Activated naive CD4-positive, alpha-beta T cell treated with anti-CD3 and anti-CD28 coated beads, Interleukin-2, amount 10 ng/mL, durations not matched to agents 7 days and 5 days (primary cell): ENCODE data around the gene DCAF12L2.
"Not testable (repeated sequence)": the region's sequence is repeated elsewhere in the genome, so short reads cannot be mapped to it uniquely, and the experiment has no call there.

ENCODE experiments used
- CTCF ChIA-PET: fragments of 350-600 bp; sonication (Branson Sonifier 250); formaldehyde crosslinking; loops from one replicate; lab custom pipeline; 2021; ENCODE audit warnings: antibody characterized with exemption; lab: Charles Lee
- DNase-seq: peaks from one replicate; pipeline ENCODE4 v3.0.0-alpha.2; 2020
- H3K27ac Mint-ChIP-seq: one replicate; pipeline ENCODE4 v1.8.0; 2021; ENCODE audit warnings: mild to moderate bottlenecking, moderate library complexity, mixed read lengths
- H3K27me3 Mint-ChIP-seq: one replicate; pipeline ENCODE4 v1.8.0; 2021; ENCODE audit warnings: mild to moderate bottlenecking, mixed read lengths
- H3K36me3 Mint-ChIP-seq: one replicate; pipeline ENCODE4 v1.8.0; 2021; ENCODE audit warnings: mixed read lengths
- H3K4me1 Mint-ChIP-seq: one replicate; pipeline ENCODE4 v1.8.0; 2021; ENCODE audit warnings: mixed read lengths
- H3K4me3 Mint-ChIP-seq: one replicate; pipeline ENCODE4 v1.8.0; 2021; ENCODE audit warnings: mild to moderate bottlenecking, moderate library complexity, mixed read lengths
- H3K9me3 Mint-ChIP-seq: one replicate; pipeline ENCODE4 v1.8.0; 2021; ENCODE audit warnings: mixed read lengths

The DCAF12L2 gene

GRCh38 chrX:126165721-126166461 lies at the start of gene DCAF12L2:
Gene DCAF12L2, minus strand, starts transcription at chrX:126166289. Its CDS starts 365 bp downstream, at chrX:126165924.
- CTCF ChIA-PET = no interaction called here
- H3K4me3 Mint-ChIP-seq = no peak within 1 kb of the TSS

GRCh38 chrX:126190888-126191287 lies 24.8 kb upstream of the DCAF12L2 start:
- H3K4me3 Mint-ChIP-seq, DNase-seq, H3K9me3 Mint-ChIP-seq, H3K27ac Mint-ChIP-seq, H3K4me1 Mint-ChIP-seq, H3K27me3 Mint-ChIP-seq, CTCF ChIA-PET, H3K36me3 Mint-ChIP-seq: not testable (repeated sequence)

More at GRCh38 chrX:126165721-126166461, at the start of gene DCAF12L2:
- DNase-seq = no peak
- Mint-ChIP-seq H3K27me3 (peaks cover 32% of the 10 kb centered on the region), H3K27ac (no peak within 1 kb of the TSS), H3K36me3 (no peaks in the 10 kb centered on the region), H3K4me1 (no peaks in the 10 kb centered on the region), H3K9me3 (no peaks in the 10 kb centered on the region)

GRCh38 chrX:126177133-126177840 lies 11.2 kb upstream of the DCAF12L2 start:
- CTCF ChIA-PET = no interaction called here
- H3K27me3 Mint-ChIP-seq = no peaks in the 10 kb centered on the region
- no peak overlapping the region for H3K27ac Mint-ChIP-seq
- H3K4me1 Mint-ChIP-seq = no peaks in the 10 kb centered on the region
- H3K4me3 Mint-ChIP-seq = no peak overlapping the region
- no peak for DNase-seq
- no peaks in the 10 kb centered on the region for H3K36me3 Mint-ChIP-seq
- no peaks in the 10 kb centered on the region for H3K9me3 Mint-ChIP-seq

GRCh38 chrX:126170720-126171119 lies 4.6 kb upstream of the DCAF12L2 start:
- Mint-ChIP-seq H3K36me3 (no peaks in the 10 kb centered on the region), H3K27me3 (peaks cover 18% of the 10 kb centered on the region), H3K27ac (no peak overlapping the region), H3K4me1 (no peaks in the 10 kb centered on the region), H3K9me3 (no peaks in the 10 kb centered on the region), H3K4me3 (no peak overlapping the region)
- DNase-seq = no peak
- CTCF ChIA-PET = no interaction called here

GRCh38 chrX:126167560-126167959 lies 1.5 kb upstream of the DCAF12L2 start:
- Mint-ChIP-seq H3K36me3 (no peaks in the 10 kb centered on the region), H3K27ac (no peak overlapping the region), H3K4me1 (no peaks in the 10 kb centered on the region), H3K4me3 (no peak overlapping the region), H3K27me3 (peaks cover 32% of the 10 kb centered on the region), H3K9me3 (no peaks in the 10 kb centered on the region)
- no peak for DNase-seq
- CTCF ChIA-PET = no interaction called here

GRCh38 chrX:126165401-126165720 lies 728 bp downstream of the DCAF12L2 start:
- no peaks in the 10 kb centered on the region for H3K9me3 Mint-ChIP-seq
- no peak overlapping the region for H3K4me3 Mint-ChIP-seq
- H3K27me3 Mint-ChIP-seq = peaks cover 32% of the 10 kb centered on the region
- H3K36me3 Mint-ChIP-seq = no peaks in the 10 kb centered on the region
- CTCF ChIA-PET = no interaction called here
- DNase-seq = no peak
- H3K27ac Mint-ChIP-seq = no peak overlapping the region
- H3K4me1 Mint-ChIP-seq = no peaks in the 10 kb centered on the region

GRCh38 chrX:126164689-126165400 lies 1.2 kb downstream of the DCAF12L2 start:
- H3K4me1 Mint-ChIP-seq = no peaks in the 10 kb centered on the region
- CTCF ChIA-PET = no interaction called here
- H3K27me3 Mint-ChIP-seq = peaks cover 32% of the 10 kb centered on the region
- no peaks in the 10 kb centered on the region for H3K36me3 Mint-ChIP-seq
- H3K9me3 Mint-ChIP-seq = no peaks in the 10 kb centered on the region
- no peak for DNase-seq
- H3K27ac Mint-ChIP-seq = no peak overlapping the region
- no peak overlapping the region for H3K4me3 Mint-ChIP-seq

- peaks cover 32% of the 10 kb centered on the region for H3K27me3 Mint-ChIP-seq
- H3K36me3 Mint-ChIP-seq = no peaks in the 10 kb centered on the region
- no peaks in the 10 kb centered on the region for H3K4me1 Mint-ChIP-seq
- H3K27ac Mint-ChIP-seq = no peak overlapping the region
- CTCF ChIA-PET = no interaction called here
- no peak for DNase-seq
- H3K4me3 Mint-ChIP-seq = no peak overlapping the region
- H3K9me3 Mint-ChIP-seq = no peaks in the 10 kb centered on the region
Measured at GRCh38 chrX:126164226-126164625, 1.9 kb downstream of the DCAF12L2 start.

GRCh38 chrX:126141014-126141413 lies 25.1 kb downstream of the DCAF12L2 start:
- Mint-ChIP-seq H3K9me3 (no peaks in the 10 kb centered on the region), H3K4me3 (no peak overlapping the region), H3K27ac (no peak overlapping the region), H3K4me1 (no peaks in the 10 kb centered on the region), H3K36me3 (no peaks in the 10 kb centered on the region), H3K27me3 (no peaks in the 10 kb centered on the region)
- CTCF ChIA-PET = no interaction called here
- DNase-seq = no peak

- Mint-ChIP-seq H3K36me3 (no peaks in the 10 kb centered on the region), H3K27ac (no peak overlapping the region), H3K9me3 (no peaks in the 10 kb centered on the region), H3K27me3 (no peaks in the 10 kb centered on the region), H3K4me3 (no peak overlapping the region), H3K4me1 (no peaks in the 10 kb centered on the region)
- DNase-seq = no peak
- CTCF ChIA-PET = no interaction called here
Measured at GRCh38 chrX:126137899-126138298, 28.2 kb downstream of the DCAF12L2 start.

- Mint-ChIP-seq H3K36me3 (no peaks in the 10 kb centered on the region), H3K4me3 (no peak overlapping the region), H3K27ac (no peak overlapping the region), H3K27me3 (no peaks in the 10 kb centered on the region), H3K4me1 (no peaks in the 10 kb centered on the region), H3K9me3 (no peaks in the 10 kb centered on the region)
- CTCF ChIA-PET = no interaction called here
- no peak for DNase-seq
Measured at GRCh38 chrX:126124721-126125120, 41.4 kb downstream of the DCAF12L2 start.
